ENCODE measurements around the gene HIPK1.

- TF ChIP-seq CTCF (IDR thresholded peaks at IDR 0.05) (no peak), POLR2A (IDR thresholded peaks at IDR 0.05) (no peak)
These were observed 11.5 kb downstream of the HIPK1 start for GRCh38 chr1:113940365-113941244.

Data from testis (tissue), 2 donors.